Measurements from ENCODE around the gene HSPB8. TPM values are rescaled to one million over a fixed set of nuclear protein-coding genes. Genes with fewer than 3 reads are reported as not detected.

Gene HSPB8
- total and polyA plus RNA-seq, 2 of the 4 experiments (the other 2 are of a cell fraction): 12.9 to 25.8 TPM

GRCh38 chr12:119202544-119202943, 23.8 kb downstream of the HSPB8 start:
- intact Hi-C loops (cut with micrococcal nuclease) (no loop called here), dilution Hi-C loops (cut with HindIII; ENCODE audit: low sequenced_read_pairs, unreplicated experiment) (no loop called here), in situ Hi-C loops (cut with MboI; ENCODE audit: low sequenced_read_pairs) (no loop called here)
- Histone ChIP-seq H3K4me3 (ENCODE audit: insufficient read depth, low read depth, low read length) (no peak overlapping the region), H4K5ac (ENCODE audit: low read depth, low read length) (no peak overlapping the region), H3K79me1 (ENCODE audit: low read depth in 1 of 2, low read length in 2 of 2) (no peaks in the 10 kb centered on the region), H3K56ac (ENCODE audit: extremely low read depth, insufficient read depth, low read length) (no peak overlapping the region), H2AK5ac (ENCODE audit: low read depth, low read length) (no peak overlapping the region), H4K91ac (ENCODE audit: insufficient read depth, low read depth, low read length) (no peak overlapping the region), H2BK120ac (ENCODE audit: low read depth, low read length) (no peak overlapping the region), H3K4me1 (ENCODE audit: control insufficient read depth, insufficient read depth, low read length) (0 out of 2 replicates have a peak, but pooled peaks cover 2% of the 10 kb centered on the region), H3K36me3 (ENCODE audit: control insufficient read depth, insufficient read depth, low read length) (no peaks in the 10 kb centered on the region), H2AFZ (replicated peaks; ENCODE audit: low read length, poor library complexity) (no peak overlapping the region), H3K23ac (ENCODE audit: low read depth, low read length) (no peak overlapping the region), H3K14ac (replicated peaks; ENCODE audit: low read depth, low read length) (no peak overlapping the region), H2BK15ac (ENCODE audit: low read depth, low read length) (no peak overlapping the region), H3K18ac (ENCODE audit: low read depth, low read length) (no peak overlapping the region), H3K4ac (ENCODE audit: low read depth, low read length) (no peak overlapping the region), H2BK5ac (ENCODE audit: low read depth, low read length, poor library complexity, severe bottlenecking) (no peak overlapping the region), H4K20me1 (ENCODE audit: insufficient read depth, low read length) (no peaks in the 10 kb centered on the region), H4K8ac (ENCODE audit: low read depth in 2 of 2, low read length in 2 of 2) (no peak overlapping the region), H3K9me3 (ENCODE audit: control insufficient read depth, insufficient read depth, low read length) (no peaks in the 10 kb centered on the region), H3K4me2 (ENCODE audit: low read depth, low read length) (no peak overlapping the region), H2BK20ac (ENCODE audit: low read depth, low read length) (no peak overlapping the region), H3K9me1 (ENCODE audit: insufficient read depth, low read length) (no peaks in the 10 kb centered on the region), H2AK9ac (replicated peaks; ENCODE audit: low read depth, low read length, poor library complexity) (no peak overlapping the region), H3K27ac (ENCODE audit: insufficient read depth, low read length) (no peak overlapping the region), H3K27me3 (ENCODE audit: control insufficient read depth, insufficient read depth, low read length) (no peaks in the 10 kb centered on the region), H3K9ac (ENCODE audit: low read depth, low read length) (no peak overlapping the region)
- no CpG with 5 or more reads among the region's 2 CpGs for WGBS, 2 experiments (ENCODE audit: extremely low coverage in 2 of 2, insufficient read length in 1 of 2)
- DNase-seq: no peak
- BruUV-seq (replicated peaks): no TSS peak
- ChIA-PET CTCF (no interaction called here), POLR2A (ENCODE audit: unreplicated experiment) (no interaction called here)
- ATAC-seq (ENCODE audit: low read depth): no peak
- TF ChIP-seq RAD21 (IDR thresholded peaks at IDR 0.05; ENCODE audit: low read length) (no peak), RFX5 (IDR thresholded peaks at IDR 0.05; ENCODE audit: low read depth, low read length) (no peak), CHD1 (IDR thresholded peaks at IDR 0.05; ENCODE audit: low read depth, low read length) (no peak), NFE2L2 (IDR thresholded peaks at IDR 0.05; ENCODE audit: low read depth, low read length) (no peak), CEBPB (IDR thresholded peaks at IDR 0.05; ENCODE audit: low read depth, low read length) (no peak), POLR2A (IDR thresholded peaks at IDR 0.05; ENCODE audit: low read depth, low read length) (no peak), RCOR1 (IDR thresholded peaks at IDR 0.05; ENCODE audit: insufficient replicate concordance, low read length) (no peak), MXI1 (IDR thresholded peaks at IDR 0.05; ENCODE audit: borderline replicate concordance, low read depth, low read length) (no peak), SMC3 (IDR thresholded peaks at IDR 0.05; ENCODE audit: low read depth, low read length) (no peak), ELK1 (IDR thresholded peaks at IDR 0.05; ENCODE audit: borderline replicate concordance, low read depth, low read length) (no peak), FOS (IDR thresholded peaks at IDR 0.05; ENCODE audit: low read depth, low read length) (no peak), BHLHE40 (IDR thresholded peaks at IDR 0.05; ENCODE audit: low read depth, low read length) (no peak), MAZ (IDR thresholded peaks at IDR 0.05; ENCODE audit: borderline replicate concordance, low read depth, low read length) (no peak), MAFK (IDR thresholded peaks at IDR 0.05; ENCODE audit: low read depth, low read length) (no peak)
- TF ChIP-seq, protein P1, sequence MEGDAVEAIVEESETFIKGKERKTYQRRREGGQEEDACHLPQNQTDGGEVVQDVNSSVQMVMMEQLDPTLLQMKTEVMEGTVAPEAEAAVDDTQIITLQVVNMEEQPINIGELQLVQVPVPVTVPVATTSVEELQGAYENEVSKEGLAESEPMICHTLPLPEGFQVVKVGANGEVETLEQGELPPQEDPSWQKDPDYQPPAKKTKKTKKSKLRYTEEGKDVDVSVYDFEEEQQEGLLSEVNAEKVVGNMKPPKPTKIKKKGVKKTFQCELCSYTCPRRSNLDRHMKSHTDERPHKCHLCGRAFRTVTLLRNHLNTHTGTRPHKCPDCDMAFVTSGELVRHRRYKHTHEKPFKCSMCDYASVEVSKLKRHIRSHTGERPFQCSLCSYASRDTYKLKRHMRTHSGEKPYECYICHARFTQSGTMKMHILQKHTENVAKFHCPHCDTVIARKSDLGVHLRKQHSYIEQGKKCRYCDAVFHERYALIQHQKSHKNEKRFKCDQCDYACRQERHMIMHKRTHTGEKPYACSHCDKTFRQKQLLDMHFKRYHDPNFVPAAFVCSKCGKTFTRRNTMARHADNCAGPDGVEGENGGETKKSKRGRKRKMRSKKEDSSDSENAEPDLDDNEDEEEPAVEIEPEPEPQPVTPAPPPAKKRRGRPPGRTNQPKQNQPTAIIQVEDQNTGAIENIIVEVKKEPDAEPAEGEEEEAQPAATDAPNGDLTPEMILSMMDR (conservative IDR thresholded peaks at IDR 0.05; ENCODE audit: low read depth, low read length): no peak
- TF ChIP-seq, protein P2, sequence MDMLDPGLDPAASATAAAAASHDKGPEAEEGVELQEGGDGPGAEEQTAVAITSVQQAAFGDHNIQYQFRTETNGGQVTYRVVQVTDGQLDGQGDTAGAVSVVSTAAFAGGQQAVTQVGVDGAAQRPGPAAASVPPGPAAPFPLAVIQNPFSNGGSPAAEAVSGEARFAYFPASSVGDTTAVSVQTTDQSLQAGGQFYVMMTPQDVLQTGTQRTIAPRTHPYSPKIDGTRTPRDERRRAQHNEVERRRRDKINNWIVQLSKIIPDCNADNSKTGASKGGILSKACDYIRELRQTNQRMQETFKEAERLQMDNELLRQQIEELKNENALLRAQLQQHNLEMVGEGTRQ (IDR thresholded peaks at IDR 0.05; ENCODE audit: low read depth, low read length): no peak

Data from IMR-90 (cell line).